ENCODE data around the gene NR3C2.

Gene NR3C2

GRCh38 chr4:148452970-148453369 is 10.8 kb upstream of the NR3C2 start:
- H3K4me3 ChIP-seq (ENCODE audit: low read length): no peak overlapping the region
- no peak for TF ChIP-seq CTCF (conservative IDR thresholded peaks at IDR 0.05; ENCODE audit: low read depth, low read length)
- no peak for DNase-seq (ENCODE audit: low read depth)

- TF ChIP-seq CTCF (conservative IDR thresholded peaks at IDR 0.05; ENCODE audit: low read depth, low read length): no peak
- DNase-seq (ENCODE audit: low read depth): no peak
- no peak overlapping the region for H3K4me3 ChIP-seq (ENCODE audit: low read length)
Measured at GRCh38 chr4:148449921-148450320, 7.7 kb upstream of the NR3C2 start.

- no peak overlapping the region for H3K4me3 ChIP-seq (ENCODE audit: low read length)
- DNase-seq (ENCODE audit: low read depth): no peak
- TF ChIP-seq CTCF (conservative IDR thresholded peaks at IDR 0.05; ENCODE audit: low read depth, low read length): no peak
Measured at GRCh38 chr4:148448141-148448540, 5.9 kb upstream of the NR3C2 start.

DNA sequence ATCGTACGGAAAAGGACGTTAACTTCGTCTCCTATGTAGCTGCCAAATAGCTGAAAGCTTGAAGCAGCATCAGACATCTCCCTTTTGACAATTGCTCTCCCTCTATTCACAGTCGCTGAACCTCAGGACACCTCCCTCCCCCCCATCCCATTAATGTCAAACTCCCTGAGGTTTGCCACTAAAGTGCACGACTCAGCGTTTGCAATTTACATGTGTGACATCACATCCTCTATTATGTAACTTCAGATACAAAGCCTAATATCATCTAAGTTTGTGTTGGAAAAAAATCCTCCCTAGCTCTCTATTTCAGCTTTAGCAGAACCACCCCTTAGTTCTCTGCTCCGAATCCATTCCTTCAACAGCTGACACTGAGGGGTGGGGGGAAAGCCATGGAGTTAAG is 5.5 kb upstream of the NR3C2 start:
- DNase-seq (ENCODE audit: low read depth): no peak
- no peak for TF ChIP-seq CTCF (conservative IDR thresholded peaks at IDR 0.05; ENCODE audit: low read depth, low read length)
- H3K4me3 ChIP-seq (ENCODE audit: low read length): no peak overlapping the region

- TF ChIP-seq CTCF (conservative IDR thresholded peaks at IDR 0.05; ENCODE audit: low read depth, low read length): no peak
- peak overlapping the region; percentile 89 for H3K4me3 ChIP-seq (ENCODE audit: low read length)
- DNase-seq (ENCODE audit: low read depth): no peak
Measured at GRCh38 chr4:148445860-148446330, 3.7 kb upstream of the NR3C2 start.

GRCh38 chr4:148445071-148445859 is 3.1 kb upstream of the NR3C2 start:
- TF ChIP-seq CTCF (conservative IDR thresholded peaks at IDR 0.05; ENCODE audit: low read depth, low read length): no peak
- H3K4me3 ChIP-seq (ENCODE audit: low read length): peak overlapping the region; percentile 89
- no peak for DNase-seq (ENCODE audit: low read depth)
